Muscle layer of colon (tissue), 2 donors: ENCODE measurements around the gene MTF2.
A peak's percentile ranks its signal among the peaks of the same experiment; 100 is the strongest.
"Not testable (repeated sequence)": the region's sequence is repeated elsewhere in the genome, so short reads cannot be mapped to it uniquely, and the experiment has no call there.

Source experiments
- H3K27ac ChIP-seq: one replicate; pipeline ENCODE4 v1.7.0; 2013; ENCODE audit warnings: low read depth, mild to moderate bottlenecking, low read length, moderate library complexity
- H3K27me3 ChIP-seq, 2 donors: one replicate each; pipeline ENCODE4 v1.7.0; 2013; ENCODE audit warnings: low read length in 2 of 2, mild to moderate bottlenecking in 2 of 2; ENCODE audit not compliant: insufficient read depth in 2 of 2, control insufficient read depth in 1 of 2
- H3K36me3 ChIP-seq: one replicate; pipeline ENCODE4 v1.7.0; 2013; ENCODE audit warnings: mild to moderate bottlenecking, low read length; ENCODE audit not compliant: insufficient read depth
- H3K4me1 ChIP-seq: one replicate; pipeline ENCODE4 v1.7.0; 2013; ENCODE audit warnings: mild to moderate bottlenecking, low read length; ENCODE audit not compliant: insufficient read depth
- H3K4me3 ChIP-seq, 2 donors: one replicate each; pipeline ENCODE4 v1.7.0; 2013; ENCODE audit warnings: low read length in 2 of 2, low read depth in 1 of 2, mild to moderate bottlenecking in 1 of 2, moderate library complexity in 1 of 2
- H3K9ac ChIP-seq: one replicate; pipeline ENCODE4 v1.7.0; 2013; ENCODE audit warnings: low read length
- H3K9me3 ChIP-seq: one replicate; pipeline ENCODE4 v1.7.0; 2013; ENCODE audit warnings: mild to moderate bottlenecking, low read length
- donor health status: abdominal sarcoma.
- donor health status: Adenocarcinoma of cecum.

The MTF2 gene

DNA sequence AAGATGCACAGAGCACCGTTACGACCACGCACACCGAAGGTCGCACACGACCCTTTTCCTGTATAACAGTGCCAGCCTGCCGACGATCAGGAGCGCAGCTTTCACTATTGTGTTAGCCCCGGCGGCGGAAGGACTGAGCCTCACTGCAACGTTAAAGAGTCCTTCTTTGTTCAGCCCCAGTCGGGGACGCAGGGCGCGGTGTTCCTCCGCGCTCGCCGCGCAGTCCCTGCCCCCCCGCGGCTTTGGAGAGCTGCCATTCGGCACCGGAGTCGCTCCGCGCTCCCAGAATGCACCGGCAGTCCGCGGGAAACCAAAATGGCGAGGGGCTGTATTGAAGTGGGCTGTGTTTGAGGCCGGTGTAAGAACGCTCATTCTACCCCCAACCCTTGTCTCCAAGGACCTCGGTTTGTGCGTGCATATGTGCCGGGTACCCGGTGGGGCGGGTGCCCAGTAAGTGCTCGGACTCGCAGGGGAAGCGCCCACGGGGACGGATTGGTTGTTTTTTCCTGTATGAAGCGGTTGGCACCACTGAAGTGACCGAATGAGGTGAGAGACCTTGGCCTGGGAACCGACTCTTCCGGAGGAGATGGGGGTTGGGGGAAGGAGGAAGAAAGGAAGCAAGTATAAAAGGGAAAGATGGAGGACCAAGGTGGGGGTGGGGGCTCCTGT is at the start of gene MTF2:
Gene MTF2 (plus strand): TSS at position 298 of the 669 bp plus-strand sequence. CDS start 244 bp downstream, at position 542.
- Histone ChIP-seq H3K27me3 (no peaks in the 10 kb centered on the region), H3K9me3 (no peaks in the 10 kb centered on the region), H3K4me3 (peak within 1 kb of the TSS; percentile 90 to 100), H3K27ac (peak within 1 kb of the TSS; percentile 94), H3K36me3 (no peaks in the 10 kb centered on the region), H3K9ac (peak within 1 kb of the TSS; percentile 98), H3K4me1 (peaks cover 24% of the 10 kb centered on the region)

DNA sequence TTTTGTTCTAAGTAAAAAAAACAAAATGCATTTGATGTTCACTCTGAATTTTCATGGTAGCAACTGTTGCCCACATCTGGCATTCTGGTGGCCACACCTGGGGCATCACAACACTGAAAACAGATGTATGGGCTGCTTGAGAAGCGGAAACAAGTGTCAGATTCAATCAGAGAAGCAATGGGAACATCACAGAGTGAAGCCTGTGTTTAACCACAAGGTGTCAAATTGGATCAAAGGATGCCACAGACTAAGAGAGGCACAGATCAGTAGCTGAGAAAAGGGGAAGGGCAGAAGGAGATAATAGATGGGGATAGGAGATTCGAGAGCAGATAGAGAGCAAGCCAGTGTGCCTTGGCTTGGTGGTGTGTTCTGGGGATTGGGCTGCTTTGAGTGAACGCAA is 49.8 kb upstream of the MTF2 start:
- Histone ChIP-seq H3K4me3 (no peak overlapping the region), H3K9me3 (no peaks in the 10 kb centered on the region), H3K9ac (no peak overlapping the region), H3K27me3 (no peaks in the 10 kb centered on the region), H3K27ac (no peak overlapping the region), H3K4me1 (no peaks in the 10 kb centered on the region), H3K36me3 (no peaks in the 10 kb centered on the region)

GRCh38 chr1:93030191-93030590 is 48.9 kb upstream of the MTF2 start:
- not testable (repeated sequence) for H3K9ac ChIP-seq, H3K9me3 ChIP-seq, H3K4me1 ChIP-seq, H3K27ac ChIP-seq, H3K27me3 ChIP-seq, H3K4me3 ChIP-seq, H3K36me3 ChIP-seq

GRCh38 chr1:93031711-93032110 is 47.4 kb upstream of the MTF2 start:
- H3K27me3 ChIP-seq = no peaks in the 10 kb centered on the region

GRCh38 chr1:93033029-93033428 is 46.1 kb upstream of the MTF2 start:
- Histone ChIP-seq H3K4me1 (no peaks in the 10 kb centered on the region), H3K36me3 (no peaks in the 10 kb centered on the region), H3K27ac (no peak overlapping the region), H3K9me3 (no peaks in the 10 kb centered on the region), H3K27me3 (no peaks in the 10 kb centered on the region), H3K4me3 (no peak overlapping the region), H3K9ac (no peak overlapping the region)

More at GRCh38 chr1:93031711-93032110, 47.4 kb upstream of the MTF2 start:
- no peak overlapping the region for H3K4me3 ChIP-seq
- no peaks in the 10 kb centered on the region for H3K4me1 ChIP-seq
- H3K36me3 ChIP-seq = no peaks in the 10 kb centered on the region
- H3K9ac ChIP-seq = no peak overlapping the region
- no peaks in the 10 kb centered on the region for H3K9me3 ChIP-seq
- no peak overlapping the region for H3K27ac ChIP-seq

GRCh38 chr1:93033785-93034184 is 45.3 kb upstream of the MTF2 start:
- Histone ChIP-seq H3K4me1 (no peaks in the 10 kb centered on the region), H3K36me3 (no peaks in the 10 kb centered on the region), H3K27me3 (no peaks in the 10 kb centered on the region), H3K4me3 (no peak overlapping the region), H3K9me3 (no peaks in the 10 kb centered on the region), H3K9ac (no peak overlapping the region), H3K27ac (no peak overlapping the region)

GRCh38 chr1:93034397-93034796 is 44.7 kb upstream of the MTF2 start:
- Histone ChIP-seq H3K27me3 (no peaks in the 10 kb centered on the region), H3K4me3 (no peak overlapping the region), H3K9ac (no peak overlapping the region), H3K36me3 (no peaks in the 10 kb centered on the region), H3K4me1 (no peaks in the 10 kb centered on the region), H3K27ac (no peak overlapping the region), H3K9me3 (no peaks in the 10 kb centered on the region)

GRCh38 chr1:93036672-93037071 is 42.4 kb upstream of the MTF2 start:
- no peaks in the 10 kb centered on the region for H3K4me1 ChIP-seq
- no peak overlapping the region for H3K4me3 ChIP-seq
- H3K27me3 ChIP-seq = no peaks in the 10 kb centered on the region
- H3K9me3 ChIP-seq = no peaks in the 10 kb centered on the region
- H3K27ac ChIP-seq = no peak overlapping the region
- H3K9ac ChIP-seq = no peak overlapping the region
- H3K36me3 ChIP-seq = no peaks in the 10 kb centered on the region

DNA sequence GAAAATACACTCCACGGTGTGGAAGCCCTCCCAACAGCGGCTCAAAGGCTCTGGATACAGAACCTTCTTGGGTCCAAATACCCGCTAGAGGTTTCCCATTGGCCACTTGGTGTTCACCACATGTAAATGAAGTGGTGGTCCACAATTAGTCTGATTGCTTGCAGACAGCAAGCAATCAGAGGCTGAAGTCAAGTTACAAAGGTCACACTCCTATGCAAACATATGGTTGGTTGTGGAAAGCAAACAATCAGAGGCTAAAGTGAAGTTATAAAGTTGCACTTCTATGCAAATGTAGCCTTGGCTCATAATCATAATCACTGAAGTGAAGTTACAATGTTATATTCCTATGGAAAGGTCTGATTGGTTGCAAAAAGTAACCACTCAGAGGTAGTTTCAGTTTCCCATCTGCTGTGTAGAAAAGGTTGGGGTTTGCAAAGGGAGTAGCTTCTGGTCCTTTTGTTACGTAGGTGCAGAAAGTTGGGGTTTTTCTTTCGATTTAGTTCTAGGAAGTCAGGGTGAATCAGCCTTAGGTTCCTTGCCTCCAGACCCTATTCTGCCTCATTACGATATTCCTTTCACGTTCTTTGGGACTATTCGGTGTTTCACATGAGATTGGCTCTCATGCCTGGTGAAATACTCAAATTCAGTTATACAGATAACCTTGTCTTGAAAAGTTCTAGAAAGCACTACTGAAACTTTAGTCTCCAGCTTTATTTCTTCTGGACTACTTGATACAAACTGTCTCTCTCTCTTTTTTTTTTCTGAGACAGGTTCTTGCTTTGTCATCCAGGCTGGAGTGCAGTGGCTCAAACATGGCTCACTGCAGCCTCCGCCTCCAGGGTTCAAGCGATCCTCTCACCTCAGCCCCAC is 36.7 kb upstream of the MTF2 start:
- no peak overlapping the region for H3K4me3 ChIP-seq
- H3K27ac ChIP-seq = no peak overlapping the region
- H3K4me1 ChIP-seq = no peaks in the 10 kb centered on the region
- no peaks in the 10 kb centered on the region for H3K27me3 ChIP-seq
- H3K36me3 ChIP-seq = no peaks in the 10 kb centered on the region
- H3K9me3 ChIP-seq = no peaks in the 10 kb centered on the region
- H3K9ac ChIP-seq = no peak overlapping the region

- H3K4me3 ChIP-seq = no peak overlapping the region
Measured at GRCh38 chr1:93043057-93043557, 36.0 kb upstream of the MTF2 start.

DNA sequence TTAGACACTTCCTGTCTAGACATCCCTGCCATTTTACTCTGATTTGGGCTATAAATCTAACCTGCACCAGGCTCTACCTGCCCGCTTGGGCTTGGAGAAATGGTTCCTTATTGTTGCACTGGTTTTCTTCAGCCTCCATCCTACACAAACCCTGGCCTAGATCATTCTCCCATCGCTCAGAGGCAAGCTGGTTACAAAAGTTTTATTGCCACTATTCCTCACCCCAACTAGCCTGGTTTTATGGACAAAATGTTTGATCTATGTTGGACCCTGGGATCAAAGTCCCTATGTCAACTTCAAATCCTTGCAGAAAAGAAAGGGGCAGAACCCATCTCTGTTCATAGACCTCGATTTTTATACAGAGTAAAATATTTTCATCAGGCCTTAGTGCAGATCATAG is 31.5 kb upstream of the MTF2 start:
- no peaks in the 10 kb centered on the region for H3K4me1 ChIP-seq
- H3K4me3 ChIP-seq = no peak overlapping the region
- no peaks in the 10 kb centered on the region for H3K9me3 ChIP-seq
- H3K27me3 ChIP-seq = no peaks in the 10 kb centered on the region
- no peak overlapping the region for H3K27ac ChIP-seq
- H3K36me3 ChIP-seq = no peaks in the 10 kb centered on the region
- H3K9ac ChIP-seq = no peak overlapping the region

More at GRCh38 chr1:93043057-93043557, 36.0 kb upstream of the MTF2 start:
- no peaks in the 10 kb centered on the region for H3K4me1 ChIP-seq
- H3K27me3 ChIP-seq = no peaks in the 10 kb centered on the region
- no peak overlapping the region for H3K27ac ChIP-seq
- H3K9ac ChIP-seq = no peak overlapping the region
- H3K36me3 ChIP-seq = no peaks in the 10 kb centered on the region
- H3K9me3 ChIP-seq = no peaks in the 10 kb centered on the region
